ENCODE measurements around the gene CCL4.

DNA sequence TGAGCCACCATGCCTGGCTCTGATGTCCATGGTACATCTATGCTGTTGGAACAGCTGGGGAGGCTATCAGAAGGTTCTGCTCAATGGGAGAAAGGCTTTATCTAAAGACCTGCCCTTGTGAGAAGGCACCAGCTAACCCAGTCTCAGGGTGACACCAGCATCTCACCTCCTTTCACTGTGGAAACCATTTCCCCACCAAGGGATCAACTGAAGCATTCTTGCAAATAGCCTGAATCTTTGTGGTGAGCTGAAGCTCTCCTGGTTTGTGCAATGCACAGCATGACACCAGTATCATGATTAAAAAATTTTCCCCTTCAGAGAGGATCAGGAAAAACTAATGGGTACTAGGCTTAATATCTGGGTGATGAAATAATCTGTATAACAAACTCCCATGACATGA, 34.5 kb upstream of the CCL4 start:
- no peak for TF ChIP-seq POLR2AphosphoS5 (IDR thresholded peaks at IDR 0.05)
- no peak for TF ChIP-seq POLR2A (IDR thresholded peaks at IDR 0.05)
